Stimulated activated CD8-positive, alpha-beta memory T cell treated with anti-CD3 and anti-CD28 coated beads, Interleukin-12 subunit alpha, Interleukin-12 subunit beta, amount 100 ng/mL, for 24 hours (primary cell): ENCODE results near the gene PLCB4.
"Not testable (repeated sequence)": the region's sequence is repeated elsewhere in the genome, so short reads cannot be mapped to it uniquely, and the experiment has no call there.

Source experiments
- DNase-seq: peaks from one replicate; pipeline ENCODE4 v3.0.0-alpha.2; 2020; ENCODE audit errors: extremely low read depth

PLCB4 gene

DNA sequence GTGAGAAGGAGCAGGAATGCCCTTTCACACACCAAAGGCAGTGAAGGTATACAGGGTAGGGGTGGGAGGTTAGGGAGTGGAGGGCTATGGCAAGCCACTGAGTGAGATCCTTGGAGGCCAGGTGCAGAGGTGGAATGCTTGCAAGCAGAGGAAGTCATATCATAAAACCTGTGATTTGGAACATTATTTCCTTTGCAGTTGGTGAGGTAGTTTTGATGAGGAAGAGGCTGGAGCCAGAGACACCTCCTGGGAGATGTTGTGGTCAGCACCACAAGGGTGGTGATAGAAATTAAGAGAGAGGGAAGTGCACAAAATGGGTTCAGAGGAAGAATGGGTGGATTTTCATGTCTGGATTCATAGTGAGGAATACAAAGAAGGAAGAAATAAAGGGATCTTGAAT, 73.0 kb downstream of the PLCB4 start:
- no peak for DNase-seq

DNA sequence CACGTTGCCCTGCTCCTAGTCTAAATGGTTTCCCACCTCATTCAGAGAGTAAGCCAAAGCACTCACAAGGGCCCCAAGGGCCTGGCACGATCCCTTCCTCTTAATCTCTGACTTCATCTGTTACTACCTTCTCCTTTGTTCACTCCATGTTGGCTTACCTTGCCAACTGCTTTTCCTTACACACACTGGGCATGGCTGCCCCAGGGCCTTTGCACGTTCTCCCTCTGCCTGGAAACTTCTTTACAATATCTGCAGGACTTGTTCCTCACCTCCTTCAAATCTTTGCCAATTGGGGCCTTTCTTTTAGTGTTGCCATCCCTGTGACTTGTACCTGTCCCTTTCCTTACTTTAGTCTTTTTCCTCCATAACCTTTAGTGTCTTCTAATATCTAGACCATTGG, 73.9 kb downstream of the PLCB4 start:
- no peak for DNase-seq

DNA sequence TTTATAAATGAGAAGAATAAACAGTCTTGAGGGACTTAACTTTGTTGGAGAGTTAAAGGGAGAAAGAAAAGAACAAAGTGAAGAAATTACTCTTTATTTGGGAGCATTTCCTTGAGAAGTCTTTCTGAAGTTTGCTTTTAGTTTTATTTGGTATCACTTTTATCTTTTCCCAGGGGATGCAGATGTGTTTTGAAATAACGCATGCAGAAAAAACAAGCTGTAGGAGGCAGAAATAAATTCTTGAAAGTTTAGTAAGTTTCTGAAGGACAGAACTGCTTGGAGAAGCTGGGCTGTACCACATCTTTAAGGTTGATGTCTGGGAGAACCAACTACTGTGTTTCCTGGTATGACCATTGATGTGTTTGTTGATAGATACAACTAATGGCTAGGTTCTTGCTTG, 75.0 kb downstream of the PLCB4 start:
- DNase-seq = no peak

DNA sequence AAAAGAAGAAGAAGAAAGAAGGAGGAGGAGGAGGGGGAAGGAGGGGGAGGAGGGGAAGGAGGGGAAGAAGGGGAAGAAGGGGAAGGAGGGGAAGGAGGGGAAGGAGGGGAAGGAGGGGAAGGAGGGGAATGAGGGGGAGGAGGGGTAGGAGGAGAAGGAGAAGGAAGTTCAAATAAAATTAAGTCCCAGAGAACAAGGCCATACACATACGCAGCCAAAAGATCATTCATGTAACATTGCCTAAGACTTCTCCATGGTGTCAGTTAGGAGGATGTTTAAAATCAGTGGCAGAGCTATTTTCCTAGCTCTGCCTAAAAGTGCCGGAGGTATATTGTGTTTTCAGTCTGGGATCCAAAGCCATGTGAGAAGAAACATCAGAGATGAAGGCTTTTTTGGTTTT, 75.8 kb downstream of the PLCB4 start:
- DNase-seq = no peak

DNA sequence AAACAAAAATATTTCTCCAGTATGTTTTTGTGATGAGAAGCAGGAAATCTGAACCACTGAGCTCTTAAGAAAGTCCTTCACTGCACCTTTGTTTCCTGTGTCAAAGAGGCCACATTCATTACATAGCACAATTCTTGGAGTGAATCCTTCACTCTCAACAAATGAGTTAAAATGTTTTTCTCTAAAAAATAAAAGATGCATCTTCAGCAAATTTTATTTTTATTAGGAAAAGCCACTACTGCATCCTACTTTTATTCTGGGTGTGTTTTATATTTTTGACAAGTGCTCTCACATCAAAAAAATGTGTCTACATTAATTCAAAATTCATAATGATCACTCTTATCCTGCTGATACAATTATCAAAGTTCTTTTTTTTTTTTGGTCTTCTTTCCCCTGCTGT, 76.3 kb downstream of the PLCB4 start:
- no peak for DNase-seq

DNA sequence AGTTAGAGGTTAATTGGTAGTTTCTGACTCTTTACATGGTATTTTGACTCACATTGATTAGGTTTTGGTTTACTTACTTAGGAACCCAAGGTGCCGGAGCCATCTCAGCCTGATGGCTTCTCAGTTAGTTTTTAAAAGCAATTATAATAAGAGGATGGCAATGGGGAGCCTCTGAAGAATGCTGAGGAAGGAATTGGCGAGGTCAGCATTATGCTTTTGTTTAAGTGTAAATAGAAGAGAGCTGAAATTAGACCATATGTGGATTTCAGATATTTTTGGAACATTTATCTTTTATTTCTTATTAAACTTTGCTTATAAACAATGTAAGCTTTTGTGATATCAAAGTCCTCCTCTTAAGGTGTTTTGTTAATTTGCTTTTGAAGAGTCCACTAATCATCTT, 77.8 kb downstream of the PLCB4 start:
- DNase-seq = no peak

DNA sequence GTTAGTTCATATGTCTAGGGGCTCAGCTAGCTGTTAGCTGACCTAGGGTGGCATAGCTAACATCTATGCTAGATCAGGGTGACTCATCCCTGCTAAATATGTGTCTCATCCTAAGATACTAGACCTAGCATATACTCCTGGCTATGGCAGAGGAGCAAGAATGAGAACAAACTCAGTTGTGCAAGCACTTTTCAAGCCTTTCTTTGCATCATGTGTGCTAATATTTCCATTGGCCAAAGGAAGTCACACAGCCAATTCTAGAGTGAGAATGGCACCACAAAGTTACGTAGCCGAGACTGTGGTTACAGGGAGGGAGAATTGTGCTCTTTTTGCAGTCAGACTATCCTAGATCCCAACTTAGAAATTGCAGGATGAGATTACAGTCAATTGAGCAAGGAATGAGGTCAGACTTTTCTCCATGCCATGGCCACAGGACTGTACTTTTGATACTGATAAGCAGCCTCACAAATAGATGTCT, 78.7 kb downstream of the PLCB4 start:
- DNase-seq = no peak

DNA sequence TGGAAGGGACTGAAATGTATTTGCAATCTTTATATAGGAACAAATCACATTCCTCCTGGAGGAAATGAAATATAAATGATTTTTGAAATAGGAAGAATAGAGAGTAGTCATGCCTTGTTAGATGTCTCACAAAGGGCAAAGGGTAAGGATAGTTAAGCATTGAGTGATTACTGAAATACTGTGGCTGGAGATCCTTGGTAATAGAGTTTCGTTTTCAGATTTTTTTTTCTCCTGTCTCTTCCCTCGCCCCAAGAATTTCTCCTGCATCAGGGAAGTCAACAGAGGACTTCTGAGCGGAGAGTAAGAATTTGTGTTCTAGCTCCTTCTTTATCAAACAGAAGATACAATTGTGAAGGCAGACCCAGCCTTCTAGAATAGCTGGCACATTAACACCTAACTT, 79.4 kb downstream of the PLCB4 start:
- DNase-seq = no peak

DNA sequence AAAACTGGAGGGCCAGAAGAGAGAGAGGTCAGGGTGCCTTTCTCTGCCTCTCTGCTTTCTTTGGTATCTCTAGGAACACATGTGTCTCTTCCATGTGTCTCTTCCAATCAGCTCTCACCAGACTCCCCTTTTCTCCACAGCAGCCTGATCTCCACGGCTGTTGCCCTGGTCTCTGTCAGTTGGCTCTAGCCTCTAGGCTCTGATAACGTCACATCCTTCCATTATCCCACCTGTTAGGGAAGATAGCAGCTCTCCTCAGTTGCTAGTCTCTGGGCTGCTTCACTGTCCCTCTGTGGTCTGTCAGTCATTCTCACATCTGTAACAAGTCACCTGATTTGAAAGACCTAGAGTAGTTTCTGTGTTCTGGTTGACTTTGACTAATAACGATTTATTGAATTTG, 80.2 kb downstream of the PLCB4 start:
- no peak for DNase-seq

DNA sequence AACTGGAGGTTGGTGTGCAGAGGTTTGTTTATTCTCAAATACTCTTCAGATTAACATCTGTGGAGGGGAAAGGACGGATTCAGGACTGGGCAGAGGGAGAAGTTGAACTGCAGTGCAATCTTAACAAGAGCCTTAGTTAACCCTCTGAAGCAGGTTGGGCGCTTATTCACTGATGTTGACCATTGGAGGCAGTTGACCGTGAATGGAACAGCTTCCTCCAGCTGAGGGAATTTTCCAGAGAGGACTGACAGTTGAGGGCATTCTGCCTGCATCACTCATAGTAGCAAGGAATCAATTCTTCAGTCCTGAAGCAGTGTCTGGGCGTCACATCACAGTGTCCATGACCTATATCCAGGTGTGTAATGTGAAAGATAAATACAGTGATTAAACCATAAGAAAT, 80.9 kb downstream of the PLCB4 start:
- no peak for DNase-seq

DNA sequence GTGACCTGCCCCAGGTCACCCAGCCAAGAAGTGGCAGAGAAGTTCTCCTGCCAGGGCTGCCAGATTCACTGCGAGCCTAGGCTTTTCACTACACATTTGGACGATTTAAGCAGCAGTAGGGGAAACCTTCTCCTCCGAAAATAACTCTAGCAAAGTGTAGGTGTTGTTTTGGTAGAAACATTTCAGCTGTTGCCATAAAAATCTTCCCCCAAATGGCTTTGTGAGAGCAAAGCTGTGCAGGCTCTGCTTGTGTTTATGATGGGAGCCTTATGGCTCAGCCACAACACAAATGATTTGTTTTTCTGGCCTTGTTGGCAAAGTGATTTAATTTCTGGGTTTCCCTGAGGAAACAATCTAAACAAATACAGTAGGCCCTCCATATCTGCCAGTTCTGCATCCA, 81.8 kb downstream of the PLCB4 start:
- DNase-seq = no peak

DNA sequence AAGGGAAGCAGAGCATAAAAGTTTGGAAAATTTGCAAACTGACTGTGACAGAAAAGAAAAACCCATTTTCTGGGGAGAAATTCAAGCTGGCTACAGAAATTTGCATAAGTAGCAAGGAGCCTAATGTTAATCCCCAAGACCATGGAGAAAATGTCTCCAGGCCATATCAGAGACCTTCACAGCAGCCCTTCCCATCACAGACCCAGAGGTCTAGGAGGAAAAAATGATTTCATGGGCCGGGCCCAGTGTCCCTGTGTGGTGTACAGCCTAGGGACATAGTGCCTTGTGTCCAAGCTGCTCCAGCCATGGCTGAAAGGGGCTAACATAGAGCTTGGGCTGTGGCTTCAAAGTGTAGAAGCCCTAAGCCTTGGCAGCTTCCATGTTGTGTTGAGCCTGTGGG, 83.3 kb downstream of the PLCB4 start:
- DNase-seq = not testable (repeated sequence)

DNA sequence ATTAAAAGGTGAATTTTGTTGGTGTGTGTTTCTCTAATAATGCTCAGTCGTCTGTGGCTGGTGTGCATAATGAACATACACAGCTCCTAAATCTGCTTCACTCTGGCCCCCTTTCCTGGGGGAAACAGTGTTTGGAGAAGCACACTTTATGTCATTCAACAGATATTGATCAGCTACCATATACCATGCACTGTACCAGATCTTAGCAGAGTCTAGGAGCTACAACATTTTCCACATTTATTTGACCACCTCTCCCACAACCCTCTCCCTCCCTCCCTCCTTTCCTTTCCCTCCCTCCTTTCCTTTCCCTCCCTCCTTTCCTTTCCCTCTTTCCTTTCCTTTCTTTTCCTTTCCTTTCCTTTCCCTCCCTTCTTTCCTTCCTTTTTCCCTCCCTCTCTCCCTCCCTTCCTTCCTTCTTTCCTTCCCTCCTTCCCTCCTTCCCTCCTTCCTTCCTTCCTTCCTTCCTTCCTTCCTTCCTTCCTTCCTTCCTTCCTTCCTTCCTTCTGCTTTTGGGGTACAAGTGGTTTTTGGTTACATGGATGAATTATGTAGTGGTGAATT, 85.7 kb downstream of the PLCB4 start:
- no peak for DNase-seq

DNA sequence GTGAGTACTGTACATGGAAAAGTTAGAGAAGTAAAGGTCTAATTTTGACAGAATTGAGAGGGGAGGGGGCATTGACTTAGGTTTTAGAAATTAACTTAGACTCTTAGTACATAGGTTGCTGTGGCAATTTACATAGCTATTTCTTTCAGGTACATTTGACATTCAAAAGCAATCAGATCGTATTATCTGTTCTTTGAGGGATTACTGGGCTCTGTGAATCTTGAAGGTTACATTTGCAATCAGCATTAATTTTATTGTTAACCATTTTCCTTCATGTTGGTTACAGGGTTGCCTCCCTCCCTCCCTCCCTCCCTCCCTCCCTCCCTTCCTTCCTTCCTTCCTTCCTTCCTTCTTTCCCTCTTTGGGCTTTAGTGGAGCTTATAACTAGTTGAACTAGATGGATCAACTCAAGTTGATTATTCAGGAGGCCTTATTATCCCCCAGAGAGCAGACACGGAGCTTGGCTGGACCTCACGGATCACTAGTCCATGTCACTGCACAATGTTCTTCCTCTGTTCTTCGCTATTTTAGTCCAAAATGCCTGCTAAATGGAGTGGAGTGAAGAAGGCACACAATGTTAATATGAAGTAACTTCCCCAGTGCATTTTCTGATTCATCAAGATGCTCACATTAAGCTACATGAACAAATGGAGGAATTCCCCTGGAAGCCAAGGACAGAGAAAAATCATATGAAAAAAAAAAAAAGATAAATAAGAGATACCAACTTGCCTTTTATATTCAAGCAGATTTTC, 87.8 kb downstream of the PLCB4 start:
- no peak for DNase-seq

DNA sequence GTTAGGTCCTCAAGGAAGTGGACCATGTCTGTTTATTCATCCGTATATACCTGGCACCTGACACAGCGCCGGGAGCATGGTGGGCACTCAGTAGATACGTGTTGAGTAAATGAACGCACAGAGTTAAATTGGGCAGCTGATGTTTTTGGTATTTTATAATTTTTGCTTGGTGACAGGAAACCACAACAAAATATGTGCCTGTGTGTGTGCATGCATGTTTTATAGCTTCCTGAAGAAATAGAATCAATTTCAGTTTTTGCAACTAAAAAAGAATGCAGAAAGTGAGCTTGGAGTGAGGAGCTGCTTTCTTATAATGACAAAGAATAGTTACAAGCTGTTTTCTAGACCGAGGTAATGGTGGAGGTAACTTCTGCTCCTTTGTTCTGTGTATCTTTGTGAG, 91.4 kb downstream of the PLCB4 start:
- no peak for DNase-seq

DNA sequence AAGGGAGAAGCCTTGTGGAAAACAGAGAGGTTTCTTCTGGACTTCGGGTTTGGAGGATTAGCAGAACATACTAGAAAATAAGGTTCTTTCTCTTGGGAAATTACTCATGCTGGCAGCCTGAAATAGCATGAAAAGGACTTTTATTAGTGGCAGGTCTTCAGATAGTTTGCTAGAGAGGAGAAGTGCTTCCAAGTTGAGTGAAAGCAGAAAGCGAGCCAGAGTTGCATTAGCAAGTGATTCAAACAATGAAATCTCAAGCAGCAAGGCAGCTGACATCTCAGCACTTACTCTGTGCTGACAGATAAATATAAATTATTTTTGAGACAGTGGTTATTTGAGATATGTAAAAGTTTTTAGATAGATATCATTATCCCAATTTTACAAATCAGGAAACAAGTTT, 91.9 kb downstream of the PLCB4 start:
- no peak for DNase-seq

DNA sequence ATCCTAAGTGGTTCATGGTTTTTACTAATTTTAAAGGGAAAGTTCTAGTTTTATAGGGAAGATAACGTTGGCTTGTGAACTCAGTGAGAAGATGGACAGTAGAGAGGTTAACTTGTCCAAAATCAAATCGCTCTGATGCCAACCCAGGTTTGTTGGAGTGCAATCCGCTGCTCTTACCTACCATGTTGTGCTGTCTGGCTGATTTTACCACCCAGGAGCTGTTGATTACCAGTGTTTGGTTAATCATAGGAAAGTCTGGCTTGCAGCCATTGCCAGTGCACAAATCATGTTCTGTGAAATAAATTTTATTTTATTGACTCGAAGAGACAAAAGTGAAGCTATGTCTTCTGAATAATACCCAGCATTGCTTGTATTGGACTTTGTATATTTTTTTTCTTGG, 92.4 kb downstream of the PLCB4 start:
- DNase-seq = no peak

DNA sequence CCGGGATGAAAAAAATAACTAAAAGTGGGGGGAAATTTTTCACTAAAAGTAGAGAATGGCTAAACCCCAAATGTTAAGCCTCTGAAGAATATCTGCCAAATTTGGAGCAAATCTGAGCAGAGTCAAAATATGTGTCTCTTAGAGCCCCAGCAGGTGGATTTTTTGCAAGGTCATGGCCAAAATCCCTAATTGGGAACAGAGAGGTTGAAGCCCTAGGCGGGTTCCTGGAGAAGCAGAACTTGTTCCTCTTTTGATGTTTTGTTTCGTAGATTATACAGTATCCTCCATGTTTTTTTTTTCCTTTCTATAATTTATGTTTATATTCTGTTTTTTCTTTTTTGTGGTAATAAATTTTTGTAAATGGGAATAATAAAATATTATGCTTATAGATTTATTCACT, 94.4 kb downstream of the PLCB4 start:
- DNase-seq = no peak

DNA sequence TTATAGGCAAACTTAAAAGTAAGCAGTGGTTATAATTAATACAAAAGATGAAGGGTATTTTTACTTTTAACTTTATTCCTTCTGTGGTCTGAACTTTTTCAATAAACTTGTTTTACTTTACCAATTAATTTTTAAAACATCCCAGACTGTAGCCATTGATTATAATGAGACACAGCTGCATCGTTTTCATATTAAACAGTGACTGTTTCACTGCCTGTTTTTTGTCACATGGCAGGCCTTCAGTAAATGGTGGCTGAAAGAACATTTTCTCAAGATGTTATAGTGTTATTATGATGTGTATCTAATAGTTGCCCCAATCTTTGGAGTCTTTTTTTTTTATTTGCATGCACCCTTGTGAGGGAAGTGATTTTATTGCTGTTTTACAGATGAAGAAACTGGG, 95.1 kb downstream of the PLCB4 start:
- no peak for DNase-seq

DNA sequence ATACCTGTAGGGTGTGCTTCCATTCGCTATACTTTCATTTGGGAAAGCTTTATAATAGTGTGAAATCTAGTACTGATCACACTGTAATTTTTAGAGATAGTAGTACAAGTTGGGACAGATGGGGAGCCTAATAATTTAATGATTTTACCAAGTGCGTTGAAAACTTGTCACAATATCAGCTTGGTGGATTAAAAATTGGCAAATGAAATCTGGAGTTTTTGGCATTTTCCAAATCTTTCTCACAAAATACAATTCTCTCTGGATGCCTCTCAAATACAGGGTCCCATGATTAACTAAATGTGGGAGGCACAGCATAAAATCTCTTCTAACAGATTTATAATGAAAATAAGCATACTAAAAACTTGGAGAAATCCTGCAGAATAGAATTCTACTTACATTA, 96.4 kb downstream of the PLCB4 start:
- no peak for DNase-seq

DNA sequence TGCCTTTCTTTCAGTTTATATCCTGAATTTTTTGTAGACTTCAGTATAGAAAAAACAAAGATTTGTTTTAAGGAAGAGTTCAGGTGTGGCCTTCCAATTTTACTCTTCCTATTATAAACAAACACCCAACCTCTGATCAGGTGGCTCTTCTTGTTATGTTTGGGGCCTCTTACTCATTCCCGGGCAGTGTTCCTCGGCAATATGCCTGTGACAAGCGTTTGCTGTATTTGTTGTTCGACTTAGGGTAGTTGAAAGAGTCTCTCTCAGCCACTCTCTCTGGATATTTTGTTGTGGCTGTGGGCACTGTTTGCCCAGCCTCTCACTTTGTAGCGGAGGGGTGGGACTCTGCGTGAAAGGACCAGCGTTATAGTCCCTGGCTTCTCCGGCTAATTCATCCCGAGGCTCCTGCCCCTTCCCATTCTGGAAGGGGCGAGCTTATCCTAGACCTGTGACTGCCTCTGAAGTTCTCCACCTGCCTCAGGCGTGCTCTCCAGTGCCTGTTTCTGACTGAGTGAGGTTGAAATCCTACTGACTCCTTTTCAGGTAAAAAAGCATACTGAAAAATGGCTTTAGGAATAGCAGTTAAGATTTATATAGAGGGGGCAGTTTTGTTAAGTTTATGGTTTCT, 97.4 kb downstream of the PLCB4 start:
- no peak for DNase-seq

DNA sequence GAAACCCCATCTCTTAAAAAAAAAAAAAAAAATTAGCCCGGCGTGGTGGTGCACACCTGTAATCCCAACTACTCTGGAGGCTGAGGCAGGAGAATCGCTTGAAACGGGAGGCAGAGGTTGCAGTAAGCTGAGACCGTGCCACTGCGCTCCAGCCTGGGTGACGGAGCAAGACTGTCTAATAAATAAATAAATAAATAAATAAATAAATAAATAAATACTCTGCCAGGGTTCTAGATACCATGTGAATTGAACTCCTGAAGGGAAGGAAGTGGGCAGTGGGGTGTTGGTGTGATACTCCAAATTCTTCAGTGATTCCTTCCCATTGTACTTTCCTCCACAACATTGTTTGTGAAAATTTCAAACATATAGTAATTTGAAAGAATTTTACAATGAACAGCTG, 100.5 kb downstream of the PLCB4 start:
- DNase-seq = no peak

DNA sequence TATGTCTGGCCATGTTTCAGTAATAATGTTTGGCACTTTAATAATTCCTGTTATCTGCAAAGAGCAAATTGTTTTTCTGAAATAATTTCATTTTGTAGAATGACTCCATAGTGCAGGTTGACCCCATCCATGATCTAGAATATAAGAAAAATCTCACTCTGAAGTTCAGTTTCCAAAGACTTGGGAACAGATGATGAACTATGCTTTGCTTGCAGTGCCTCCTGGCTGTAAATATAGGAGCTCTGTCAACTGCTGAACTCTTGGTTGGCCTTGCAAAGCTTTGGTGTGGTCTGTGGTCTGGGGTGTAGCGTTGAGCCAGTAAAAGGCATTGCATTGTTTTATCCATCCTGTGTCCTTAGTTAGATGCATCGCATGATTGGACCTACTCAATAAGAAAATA, 104.0 kb downstream of the PLCB4 start:
- no peak for DNase-seq
